ENCODE results near the gene MBIP.

Gene MBIP

DNA sequence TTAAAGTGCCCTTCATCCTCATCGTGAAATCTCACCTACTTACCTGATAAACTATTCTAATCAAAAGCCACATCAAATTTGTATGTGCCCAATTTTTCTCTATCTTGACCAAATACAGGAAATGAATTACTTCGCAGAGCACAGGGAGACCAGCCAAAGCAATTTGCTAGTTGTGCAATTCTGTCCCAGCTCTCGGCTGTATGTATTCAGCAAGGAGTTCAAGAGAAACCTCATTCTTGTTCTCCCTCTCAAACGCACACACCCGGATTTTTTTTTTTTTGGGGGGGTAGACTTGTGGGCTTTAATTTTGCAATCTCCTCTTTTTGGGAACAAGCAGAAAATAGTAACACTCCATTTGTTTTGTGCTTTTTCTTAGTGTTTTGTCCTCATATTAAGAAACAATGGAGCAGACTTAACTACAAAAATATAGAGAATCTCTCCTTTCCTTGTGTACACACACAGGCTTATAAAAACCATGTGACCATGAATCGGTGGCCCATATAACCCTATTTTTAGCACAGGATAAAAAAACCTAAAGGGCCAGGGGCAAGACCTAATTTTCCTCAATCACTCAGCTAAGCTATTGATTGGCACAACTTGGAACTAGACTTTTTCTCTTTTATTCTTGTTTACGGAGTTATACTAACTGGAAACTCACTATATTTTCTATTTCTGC, 64.2 kb downstream of the MBIP start:
- TF ChIP-seq POLR2AphosphoS5 (IDR thresholded peaks at IDR 0.05; ENCODE audit: low read depth, low read length) (no peak), FOXP2 (optimal IDR thresholded peaks at IDR 0.05; ENCODE audit: borderline replicate concordance, extremely low read depth, extremely low read length, insufficient read depth) (no peak), TAF1 (IDR thresholded peaks at IDR 0.05; ENCODE audit: borderline replicate concordance, insufficient read depth, low read length) (no peak), SIN3A (IDR thresholded peaks at IDR 0.05; ENCODE audit: borderline replicate concordance, insufficient read depth, low read length) (no peak)
- TF ChIP-seq, protein P1, sequence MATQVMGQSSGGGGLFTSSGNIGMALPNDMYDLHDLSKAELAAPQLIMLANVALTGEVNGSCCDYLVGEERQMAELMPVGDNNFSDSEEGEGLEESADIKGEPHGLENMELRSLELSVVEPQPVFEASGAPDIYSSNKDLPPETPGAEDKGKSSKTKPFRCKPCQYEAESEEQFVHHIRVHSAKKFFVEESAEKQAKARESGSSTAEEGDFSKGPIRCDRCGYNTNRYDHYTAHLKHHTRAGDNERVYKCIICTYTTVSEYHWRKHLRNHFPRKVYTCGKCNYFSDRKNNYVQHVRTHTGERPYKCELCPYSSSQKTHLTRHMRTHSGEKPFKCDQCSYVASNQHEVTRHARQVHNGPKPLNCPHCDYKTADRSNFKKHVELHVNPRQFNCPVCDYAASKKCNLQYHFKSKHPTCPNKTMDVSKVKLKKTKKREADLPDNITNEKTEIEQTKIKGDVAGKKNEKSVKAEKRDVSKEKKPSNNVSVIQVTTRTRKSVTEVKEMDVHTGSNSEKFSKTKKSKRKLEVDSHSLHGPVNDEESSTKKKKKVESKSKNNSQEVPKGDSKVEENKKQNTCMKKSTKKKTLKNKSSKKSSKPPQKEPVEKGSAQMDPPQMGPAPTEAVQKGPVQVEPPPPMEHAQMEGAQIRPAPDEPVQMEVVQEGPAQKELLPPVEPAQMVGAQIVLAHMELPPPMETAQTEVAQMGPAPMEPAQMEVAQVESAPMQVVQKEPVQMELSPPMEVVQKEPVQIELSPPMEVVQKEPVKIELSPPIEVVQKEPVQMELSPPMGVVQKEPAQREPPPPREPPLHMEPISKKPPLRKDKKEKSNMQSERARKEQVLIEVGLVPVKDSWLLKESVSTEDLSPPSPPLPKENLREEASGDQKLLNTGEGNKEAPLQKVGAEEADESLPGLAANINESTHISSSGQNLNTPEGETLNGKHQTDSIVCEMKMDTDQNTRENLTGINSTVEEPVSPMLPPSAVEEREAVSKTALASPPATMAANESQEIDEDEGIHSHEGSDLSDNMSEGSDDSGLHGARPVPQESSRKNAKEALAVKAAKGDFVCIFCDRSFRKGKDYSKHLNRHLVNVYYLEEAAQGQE (IDR thresholded peaks at IDR 0.05; ENCODE audit: insufficient read depth in 1 of 2, low read depth in 2 of 2, low read length in 2 of 2) = no peak

DNA sequence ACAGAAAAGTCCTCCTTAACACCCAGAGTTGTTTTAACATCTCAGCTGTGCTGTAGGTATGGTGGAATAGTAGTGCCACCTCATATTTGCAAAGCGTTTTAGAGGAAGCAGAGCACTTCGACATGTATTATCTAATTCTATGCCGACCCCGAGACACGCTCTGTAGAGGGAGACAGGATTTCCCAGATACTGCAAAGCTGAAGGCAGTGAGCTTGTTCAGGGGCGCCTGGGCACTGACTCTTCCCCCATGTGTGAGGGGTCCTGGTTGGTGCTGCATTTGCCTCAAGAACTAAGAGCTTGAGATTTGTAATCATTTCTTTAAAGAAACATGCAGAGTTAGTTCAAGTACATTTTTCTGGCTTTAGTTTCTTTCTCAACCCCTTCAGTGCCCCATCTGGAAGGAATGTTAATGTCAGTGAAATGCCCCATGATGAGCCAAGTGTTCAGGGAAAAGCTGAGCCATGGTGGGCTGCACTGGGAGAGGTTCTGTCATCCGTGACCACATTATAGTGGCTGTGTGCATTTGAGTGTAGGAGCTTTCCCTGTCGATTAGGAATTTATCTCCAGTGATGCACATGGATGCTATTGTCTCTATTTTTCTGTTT, 66.3 kb downstream of the MBIP start:
- TF ChIP-seq, protein P1 (IDR thresholded peaks at IDR 0.05; ENCODE audit: insufficient read depth in 1 of 2, low read depth in 2 of 2, low read length in 2 of 2) = no peak
- no peak for TF ChIP-seq TAF1 (IDR thresholded peaks at IDR 0.05; ENCODE audit: borderline replicate concordance, insufficient read depth, low read length)
- no peak for TF ChIP-seq POLR2AphosphoS5 (IDR thresholded peaks at IDR 0.05; ENCODE audit: low read depth, low read length)
- no peak for TF ChIP-seq SIN3A (IDR thresholded peaks at IDR 0.05; ENCODE audit: borderline replicate concordance, insufficient read depth, low read length)
- TF ChIP-seq FOXP2 (optimal IDR thresholded peaks at IDR 0.05; ENCODE audit: borderline replicate concordance, extremely low read depth, extremely low read length, insufficient read depth) = no peak
